GM19468 (cell line): ENCODE data around the gene ATXN1.

Experiments
- ATAC-seq: cut with Tn5 transposase; IDR thresholded peaks from one replicate; pipeline ENCODE4 v1.9.1; 2021; ENCODE audit warnings: mild to moderate bottlenecking, moderate library complexity, moderate number of reproducible peaks; ENCODE audit not compliant: unreplicated experiment; ENCODE audit errors: extremely low read depth

ATXN1 gene

GRCh38 chr6:16361861-16362260 is 399.4 kb downstream of the ATXN1 start:
- no peak for ATAC-seq

GRCh38 chr6:16361121-16361520 is 400.1 kb downstream of the ATXN1 start:
- no peak for ATAC-seq

DNA sequence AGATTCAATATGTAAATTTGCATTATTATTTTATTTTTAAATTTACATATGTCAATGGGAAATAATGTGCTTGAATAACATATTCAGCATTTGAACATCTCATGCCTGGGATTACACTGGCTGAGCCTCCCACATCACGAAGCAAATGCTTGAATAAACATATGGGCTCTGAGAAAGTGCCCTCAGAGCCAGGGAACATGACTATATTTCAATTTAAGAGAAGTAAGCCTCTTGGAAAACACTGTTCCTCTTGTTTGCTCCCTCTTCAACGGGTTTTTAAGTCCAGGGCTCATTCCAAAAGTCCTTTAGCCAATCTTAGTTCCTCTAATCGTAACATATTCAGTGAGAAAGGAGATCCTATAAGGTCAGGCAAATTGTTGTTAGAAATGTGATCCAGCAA is 400.9 kb downstream of the ATXN1 start:
- ATAC-seq: no peak

- ATAC-seq: no peak
Observed at GRCh38 chr6:16359563-16359962, 401.7 kb downstream of the ATXN1 start.

DNA sequence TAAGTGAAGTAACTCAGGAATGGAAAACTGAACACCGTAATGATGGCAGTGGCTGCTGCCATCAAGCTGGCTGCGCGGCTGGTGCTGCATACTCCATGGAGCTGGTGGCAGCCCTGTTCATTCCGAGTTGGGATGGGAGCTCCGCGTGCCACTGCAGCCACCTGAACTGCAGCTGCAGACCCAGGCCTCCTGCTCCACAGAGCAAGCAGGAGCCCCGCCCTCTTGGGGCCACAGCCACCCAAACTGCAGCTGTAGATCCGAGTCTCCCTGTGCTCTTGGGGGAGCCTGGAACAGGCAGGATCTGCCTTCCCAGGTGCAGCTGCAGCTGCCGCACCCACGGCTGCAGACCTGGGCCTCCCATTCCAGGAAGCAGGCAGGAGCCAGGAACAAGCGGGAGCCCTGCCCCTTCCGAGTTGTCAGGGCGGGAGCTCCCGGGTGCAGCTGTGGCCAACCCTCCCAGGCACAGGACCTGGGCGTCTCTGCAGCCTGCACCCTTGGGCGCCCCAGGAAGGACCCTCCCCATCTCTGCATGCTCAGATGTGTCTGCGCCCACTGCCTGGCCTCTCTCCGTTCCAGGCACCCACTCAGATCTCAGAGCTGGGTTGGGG is 402.6 kb downstream of the ATXN1 start:
- ATAC-seq: no peak

- no peak for ATAC-seq
Observed at GRCh38 chr6:16355699-16356446, 405.4 kb downstream of the ATXN1 start.

DNA sequence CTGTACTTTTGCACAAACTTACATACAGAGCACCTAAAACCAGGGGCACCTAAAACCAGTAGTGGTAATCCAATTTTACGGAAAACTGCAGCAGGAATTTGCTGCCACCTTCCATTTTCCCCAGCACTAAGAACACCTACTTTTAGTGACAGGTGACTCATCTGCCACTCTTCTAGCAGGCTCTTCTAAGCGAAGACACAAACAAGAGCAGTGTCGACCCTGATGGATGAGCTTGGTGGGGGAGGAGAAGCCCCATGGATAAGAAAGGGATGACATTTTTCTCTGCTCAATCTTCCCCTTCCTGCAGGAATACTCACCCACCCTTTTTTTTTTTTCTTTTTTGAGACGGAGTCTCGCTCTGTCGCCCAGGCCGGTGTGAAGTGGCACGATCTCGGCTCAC is 406.0 kb downstream of the ATXN1 start:
- no peak for ATAC-seq

- no peak for ATAC-seq
Observed at GRCh38 chr6:16354692-16355091, 406.6 kb downstream of the ATXN1 start.

DNA sequence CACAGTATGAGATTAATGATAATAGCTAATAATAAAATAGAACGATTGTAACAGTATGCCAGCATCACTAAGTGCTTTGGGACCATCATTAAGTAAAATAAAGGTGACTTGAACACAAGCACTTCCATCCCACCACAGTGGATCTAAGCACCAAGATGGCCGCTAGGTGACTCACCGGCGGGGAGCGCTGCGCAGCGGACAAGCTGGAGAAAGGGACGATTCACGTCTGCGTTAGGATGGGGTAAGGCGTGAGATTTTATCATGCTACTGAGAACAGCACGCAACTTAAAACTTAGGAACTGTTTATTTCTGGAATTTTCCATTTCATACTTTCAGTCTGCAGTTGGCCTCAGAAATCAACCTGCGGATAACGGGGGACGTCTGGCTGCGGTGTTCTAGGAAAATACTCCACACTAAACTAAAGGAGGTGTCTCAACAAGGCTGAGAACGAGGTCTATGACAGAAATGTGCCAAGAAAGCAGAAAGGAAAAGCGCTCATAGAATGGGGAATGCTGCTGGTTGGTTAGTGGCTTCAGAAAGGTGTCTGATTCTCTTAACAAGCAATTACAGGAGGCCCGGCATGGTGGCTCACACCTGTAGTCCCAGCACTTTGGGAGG is 408.3 kb downstream of the ATXN1 start:
- ATAC-seq: no peak

- no peak for ATAC-seq
Observed at GRCh38 chr6:16352258-16352635, 409.0 kb downstream of the ATXN1 start.

- ATAC-seq: no peak
Observed at GRCh38 chr6:16349544-16349943, 411.7 kb downstream of the ATXN1 start.

GRCh38 chr6:16346831-16347230 is 414.4 kb downstream of the ATXN1 start:
- ATAC-seq: no peak

GRCh38 chr6:16345449-16346330 is 415.6 kb downstream of the ATXN1 start:
- no peak for ATAC-seq

GRCh38 chr6:16344756-16345155 is 416.5 kb downstream of the ATXN1 start:
- no peak for ATAC-seq

- ATAC-seq: no peak
Observed at GRCh38 chr6:16343593-16343992, 417.7 kb downstream of the ATXN1 start.

DNA sequence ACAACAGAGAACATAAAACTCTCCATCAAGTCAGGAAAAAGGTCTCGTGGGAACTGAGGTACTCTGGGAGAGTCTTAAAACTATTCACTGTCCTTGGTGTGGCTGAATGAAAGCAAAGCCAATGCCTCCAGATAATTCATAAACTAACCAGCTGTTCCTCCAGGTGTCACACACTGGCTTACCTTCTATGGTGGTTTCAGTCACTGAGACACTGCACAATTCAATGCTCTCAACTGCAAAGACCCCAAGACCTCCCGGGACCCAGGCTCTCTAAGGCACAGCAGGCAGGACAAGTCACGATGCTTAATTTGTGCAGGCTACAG is 422.0 kb downstream of the ATXN1 start:
- no peak for ATAC-seq

- no peak for ATAC-seq
Observed at GRCh38 chr6:16338577-16339264, 422.5 kb downstream of the ATXN1 start.

GRCh38 chr6:16337295-16337975 is 423.8 kb downstream of the ATXN1 start:
- no peak for ATAC-seq

DNA sequence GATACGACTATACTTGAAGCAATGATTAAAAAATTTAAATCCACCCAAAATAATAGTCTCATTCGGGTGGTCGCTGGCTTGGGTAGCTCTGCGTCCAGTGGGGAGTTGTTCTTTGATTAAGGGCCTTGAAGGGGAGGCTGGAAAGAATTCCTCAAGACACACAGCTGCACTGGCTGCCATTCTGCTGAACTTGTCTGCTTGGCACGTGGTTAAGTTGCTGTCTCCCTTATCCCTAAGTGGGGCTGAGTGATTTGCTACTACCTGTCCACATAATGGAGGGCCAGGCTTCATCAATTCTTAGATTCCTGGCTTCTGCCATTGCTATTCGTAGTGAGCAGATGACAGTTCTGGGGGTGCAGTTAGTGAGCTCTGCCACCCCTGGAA is 424.4 kb downstream of the ATXN1 start:
- ATAC-seq: no peak
